GM21367 (cell line): ENCODE measurements around the gene PCNX2.
"Not testable (repeated sequence)": the region's sequence is repeated elsewhere in the genome, so short reads cannot be mapped to it uniquely, and the experiment has no call there.

ENCODE experiments used
- ATAC-seq: cut with Tn5 transposase; IDR thresholded peaks from one replicate; pipeline ENCODE4 v1.9.1; 2021; ENCODE audit not compliant: unreplicated experiment

Gene PCNX2

DNA sequence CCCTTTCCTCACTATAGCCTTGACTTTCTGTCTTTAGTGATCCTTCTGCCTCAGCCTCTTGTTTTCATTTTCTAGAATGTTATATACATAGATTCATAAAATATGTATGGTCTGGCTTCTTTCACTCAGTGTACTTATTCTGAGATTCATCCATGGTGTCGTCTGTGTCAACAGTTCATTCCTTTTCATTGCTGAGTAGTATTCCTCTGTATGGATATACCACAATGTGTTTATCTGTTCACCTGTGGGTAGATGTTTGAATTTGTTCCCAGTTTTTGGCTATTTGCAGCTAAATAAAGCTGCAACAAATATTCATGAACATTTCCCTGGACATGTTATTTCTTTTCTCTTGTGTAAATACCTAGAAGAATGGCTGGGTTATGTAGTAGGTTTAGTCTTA lies 131.8 kb downstream of the PCNX2 start:
- no peak for ATAC-seq

DNA sequence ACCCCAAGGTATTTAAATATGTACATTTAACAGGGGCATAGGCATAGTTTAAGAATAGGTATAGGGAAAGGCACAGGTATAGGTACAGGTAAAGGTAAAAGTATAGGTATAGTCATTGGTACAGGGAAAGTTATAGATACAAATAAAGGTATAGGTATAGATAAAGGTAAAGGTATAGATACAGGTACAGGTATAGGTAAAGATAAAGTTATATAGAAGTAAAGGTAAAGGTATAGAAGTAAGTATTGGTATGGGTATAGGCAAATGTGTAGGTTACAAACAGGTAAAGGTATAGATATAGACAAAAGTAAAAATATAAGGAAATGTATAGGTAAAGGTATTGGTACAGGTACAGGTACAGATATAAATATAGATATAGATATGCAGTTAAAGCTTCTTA lies 137.2 kb downstream of the PCNX2 start:
- ATAC-seq, result no peak

DNA sequence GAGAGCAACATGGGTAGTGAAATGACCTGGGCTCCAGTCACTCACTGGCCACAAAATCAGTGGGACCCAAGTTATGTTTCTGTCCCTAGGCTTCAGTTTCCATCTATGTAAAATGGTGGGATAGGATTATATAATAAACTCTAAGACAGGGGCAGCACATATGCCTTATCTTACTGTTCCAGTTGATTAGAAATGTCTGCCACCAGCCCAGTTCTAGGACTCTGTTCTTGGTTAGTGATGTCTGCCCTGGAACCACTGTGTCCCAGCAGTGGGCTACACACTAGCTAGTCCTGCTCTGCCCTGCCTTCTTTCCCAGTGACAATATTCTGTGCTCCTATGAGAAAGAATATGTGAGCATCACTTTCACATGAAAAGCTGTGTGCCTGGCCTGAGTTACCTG lies 138.3 kb downstream of the PCNX2 start:
- ATAC-seq, result no peak

DNA sequence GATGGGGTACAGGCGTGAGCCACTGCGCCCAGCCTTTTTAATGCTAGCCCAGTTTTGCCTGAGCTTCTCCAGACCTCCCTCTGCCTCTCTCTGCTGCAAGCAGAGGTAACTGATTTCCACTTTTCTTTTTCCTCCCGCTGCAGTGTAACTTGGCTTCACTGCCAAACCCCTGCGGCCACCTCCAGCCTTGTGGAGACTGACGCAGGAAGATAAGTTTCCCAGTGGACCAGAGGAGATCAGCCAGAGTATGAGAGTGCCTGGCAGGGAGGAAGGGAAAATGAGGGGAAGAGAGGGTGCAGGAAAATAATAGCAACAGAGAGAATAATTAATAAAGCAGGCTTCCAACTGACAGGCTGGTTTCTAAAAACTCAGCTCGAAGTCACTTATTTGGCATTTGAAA lies 143.7 kb downstream of the PCNX2 start:
- ATAC-seq, result no peak

DNA sequence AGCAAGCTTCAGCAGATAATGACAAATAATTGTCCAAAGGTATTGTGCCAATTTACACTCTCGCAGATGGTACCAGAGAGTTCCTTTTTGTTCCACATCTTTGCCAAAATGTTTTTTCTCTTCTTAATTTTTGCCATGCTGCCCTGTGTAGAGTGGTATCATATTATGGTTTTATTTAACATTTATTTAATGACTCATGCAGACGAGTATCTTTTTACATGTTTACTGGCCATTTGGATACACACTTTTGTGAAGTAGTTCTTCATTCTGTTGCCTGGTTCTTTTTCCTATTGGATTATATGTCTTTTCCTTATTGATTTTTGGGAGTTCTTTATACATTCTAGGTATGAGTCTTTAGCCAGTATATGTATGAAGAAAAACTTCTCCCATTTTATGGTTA lies 151.1 kb downstream of the PCNX2 start:
- ATAC-seq, result no peak

DNA sequence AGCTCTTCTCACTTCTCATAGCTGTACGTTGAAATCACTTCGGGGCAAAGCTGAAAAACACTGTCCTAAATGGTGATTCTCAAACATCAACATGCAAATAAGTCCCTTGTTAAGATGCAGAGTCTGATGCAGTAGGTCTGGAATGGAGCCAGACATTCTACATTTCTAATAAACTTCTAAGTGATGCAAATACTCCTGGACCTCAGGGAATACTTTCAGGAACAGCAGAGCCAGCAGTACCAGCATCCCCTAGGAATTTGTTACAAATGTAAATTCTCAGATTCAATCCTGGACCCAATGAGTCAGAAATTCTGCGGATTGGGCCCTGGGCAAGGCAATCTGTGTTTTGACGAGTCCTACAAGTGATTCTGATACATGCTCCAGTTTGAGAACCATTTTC lies 152.3 kb downstream of the PCNX2 start:
- no peak for ATAC-seq

DNA sequence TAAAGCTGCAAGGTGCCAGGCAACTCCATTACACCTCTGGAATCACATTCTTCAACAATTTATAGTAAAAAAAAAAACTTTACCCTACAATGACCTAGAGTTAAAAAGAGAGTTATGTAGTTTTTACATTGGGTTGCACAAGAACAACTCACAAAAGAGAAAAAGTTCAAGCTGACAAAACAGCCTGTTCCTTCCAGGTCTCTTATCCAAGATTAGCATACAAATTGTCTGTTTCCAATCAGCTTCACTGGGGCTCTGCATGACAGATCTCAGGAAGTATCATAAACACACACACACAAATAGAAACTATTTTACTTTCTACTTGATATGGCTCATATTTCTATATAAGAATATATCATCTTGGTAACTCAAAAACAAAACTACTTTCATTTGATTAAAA lies 154.6 kb downstream of the PCNX2 start:
- no peak for ATAC-seq

DNA sequence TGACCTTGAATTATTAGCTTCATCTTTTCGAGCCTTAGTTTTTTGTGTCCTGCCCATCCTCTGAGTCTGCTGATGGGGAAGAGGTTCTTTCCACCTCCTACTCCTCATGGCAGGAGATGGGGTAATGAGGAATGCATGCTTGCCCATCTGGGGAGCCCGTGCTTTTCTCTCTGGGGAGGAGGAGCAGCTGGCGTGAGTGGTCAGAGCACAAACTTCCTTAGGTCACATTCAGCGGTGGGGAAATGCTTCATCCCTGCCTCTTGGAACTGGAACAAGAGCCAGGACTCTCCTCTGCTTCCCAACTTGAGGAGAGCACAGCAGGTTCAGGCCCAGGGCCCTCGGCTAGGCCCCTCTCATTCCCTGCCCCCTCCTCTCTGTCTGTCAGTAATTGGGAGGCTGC lies 155.0 kb downstream of the PCNX2 start:
- no peak for ATAC-seq

DNA sequence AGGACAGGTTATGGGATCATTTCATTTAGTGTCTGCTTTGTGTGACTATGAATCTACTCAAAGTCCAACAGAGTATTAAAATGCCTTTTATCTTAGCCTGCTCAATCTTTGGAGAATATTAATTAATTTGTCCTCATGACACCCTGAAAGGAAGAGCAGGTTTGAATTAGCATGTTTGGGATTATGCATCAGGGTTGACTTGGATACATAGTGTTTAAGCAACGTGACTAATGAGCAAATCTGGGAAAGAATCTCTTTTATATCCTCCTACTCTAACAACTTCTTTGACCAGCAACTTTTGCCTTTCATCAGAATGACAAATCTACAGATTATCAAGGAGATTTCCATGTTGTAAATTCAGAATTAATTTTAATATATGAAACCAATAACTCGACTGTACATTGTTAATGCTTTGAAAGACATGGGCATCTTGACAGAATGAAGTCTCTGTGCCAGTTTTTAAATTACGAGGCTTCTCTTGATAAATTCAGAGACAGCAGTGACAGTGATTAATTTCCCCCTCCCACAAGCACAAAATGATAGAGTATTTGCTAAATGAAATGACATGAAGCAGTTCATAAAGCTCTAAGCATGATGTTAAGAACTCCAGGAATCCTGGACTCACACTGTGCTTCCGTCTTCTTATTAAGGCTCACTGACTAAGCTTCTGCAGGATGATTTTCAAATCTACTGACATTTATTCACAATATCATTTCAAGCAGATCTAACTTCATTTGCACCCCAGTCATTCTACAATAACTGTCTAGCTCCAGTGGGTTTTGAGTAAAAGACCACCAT lies 156.5 kb downstream of the PCNX2 start:
- ATAC-seq, result no peak

DNA sequence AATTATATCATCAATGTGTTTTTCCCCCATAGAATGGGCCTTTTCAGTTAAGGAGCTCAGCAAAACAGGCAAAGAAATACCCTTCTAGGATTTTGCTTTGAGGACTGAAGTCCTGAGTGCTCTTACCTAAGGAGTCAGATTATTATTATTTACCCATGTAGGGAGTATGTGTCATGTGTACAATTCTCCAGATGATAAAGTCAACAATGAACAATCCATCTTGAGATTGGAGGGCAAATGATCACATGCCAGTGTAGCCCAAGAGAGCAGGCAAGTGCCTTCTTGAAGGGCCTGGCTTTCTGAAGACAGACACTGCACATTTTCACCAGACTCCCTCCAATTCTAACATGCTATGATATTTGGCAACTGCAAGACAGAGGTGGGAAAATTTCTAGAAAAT lies 159.7 kb downstream of the PCNX2 start:
- no peak for ATAC-seq

DNA sequence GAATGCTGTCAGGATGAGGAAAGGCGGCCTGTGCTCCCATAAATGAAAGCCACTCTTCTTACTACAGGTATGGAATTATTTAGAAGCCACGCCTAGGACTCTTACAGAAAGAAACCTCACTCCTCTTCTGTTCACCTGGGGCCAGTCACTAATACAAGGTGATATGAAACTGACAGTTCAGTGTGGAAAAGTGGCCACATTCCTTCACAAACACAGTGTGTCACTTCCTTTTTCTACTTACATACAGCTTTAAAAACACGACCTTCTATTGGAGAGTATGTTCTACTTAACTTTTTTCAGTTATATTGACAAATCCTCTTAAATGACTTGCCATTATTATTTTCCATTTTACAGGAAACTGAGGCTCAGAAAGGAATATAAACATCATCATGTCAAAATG lies 163.1 kb downstream of the PCNX2 start:
- no peak for ATAC-seq

DNA sequence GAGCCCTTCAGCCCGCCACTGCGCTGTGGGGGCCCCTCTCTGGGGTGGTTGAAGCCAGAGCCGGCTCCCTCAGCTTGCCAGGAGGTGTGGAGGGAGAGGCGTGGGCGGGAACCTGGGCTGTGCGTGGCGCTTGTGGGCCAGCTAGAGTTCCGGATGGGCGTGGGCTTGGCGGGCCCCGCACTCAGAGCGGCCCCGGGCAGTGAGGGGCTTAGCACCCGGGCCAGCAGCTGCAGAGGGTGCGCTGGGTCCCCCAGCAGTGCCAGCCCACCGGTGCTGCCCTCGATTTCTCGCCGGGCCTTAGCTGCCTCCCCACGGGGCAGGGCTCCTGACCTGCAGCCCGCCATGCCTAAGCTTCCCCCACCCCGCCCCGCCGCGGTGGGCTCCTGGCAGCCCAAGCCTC lies 166.5 kb downstream of the PCNX2 start:
- ATAC-seq, result not testable (repeated sequence)

DNA sequence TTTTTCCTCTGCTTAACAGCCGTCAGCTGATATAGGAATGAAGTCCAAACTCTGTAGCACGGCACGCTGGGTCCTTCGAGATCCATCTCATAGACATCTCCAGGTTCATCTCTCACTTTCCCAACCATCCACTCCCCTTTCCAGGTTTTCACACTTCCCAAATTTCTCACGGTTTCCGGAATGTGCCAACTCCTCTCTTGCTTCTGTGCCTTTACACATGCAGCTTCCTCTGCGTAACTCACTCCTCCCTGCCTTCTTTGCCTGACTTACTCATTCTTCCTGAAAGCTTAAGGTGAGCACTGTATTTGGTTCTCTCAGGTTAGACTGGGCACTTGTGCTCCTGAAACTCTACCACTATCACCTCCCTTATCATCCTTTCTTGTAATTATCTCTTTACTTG lies 168.4 kb downstream of the PCNX2 start:
- no peak for ATAC-seq

DNA sequence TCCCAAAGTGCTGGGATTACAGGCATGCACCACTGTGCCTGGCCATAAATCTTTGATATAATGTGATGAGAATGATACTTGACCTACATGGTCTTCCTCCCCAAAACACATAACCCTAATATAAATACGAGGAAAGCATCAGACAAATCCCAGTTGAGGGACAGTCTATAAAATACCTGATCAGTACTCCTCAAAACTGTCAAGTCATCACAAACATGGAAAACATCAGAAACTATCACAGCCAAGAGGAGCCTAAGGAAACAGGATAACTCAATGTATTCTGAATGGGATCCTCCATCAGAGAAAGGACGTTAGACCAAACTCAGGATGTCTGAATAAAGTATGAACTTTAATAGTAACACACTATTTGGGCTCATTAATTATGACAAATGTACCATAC lies 172.7 kb downstream of the PCNX2 start:
- no peak for ATAC-seq

DNA sequence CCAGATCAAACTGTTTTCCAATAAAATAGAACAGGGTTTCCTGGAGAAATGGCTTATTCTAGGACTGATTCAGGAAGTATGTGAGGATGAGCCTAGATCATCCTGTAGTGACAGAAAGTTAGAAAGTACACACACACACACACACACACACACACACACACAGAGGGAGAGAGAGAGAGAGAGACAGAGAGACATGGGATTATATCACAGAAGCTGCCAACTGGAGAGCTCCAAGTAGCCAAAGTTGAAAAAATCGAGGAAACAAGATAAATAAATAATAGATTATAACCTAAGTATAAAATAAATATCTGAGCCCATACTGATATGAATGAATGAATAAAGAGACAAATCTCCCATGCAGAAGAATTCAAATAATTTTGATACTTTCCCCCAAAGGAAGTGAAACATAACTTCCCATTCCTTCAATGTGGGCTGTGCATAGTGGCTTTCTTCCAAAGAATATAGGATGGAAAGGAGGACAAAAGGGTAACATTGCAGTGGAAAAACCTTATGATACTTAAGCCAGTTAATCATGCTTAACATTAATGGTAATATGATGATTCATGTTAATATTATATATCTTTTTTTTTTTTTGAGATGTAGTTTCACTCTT lies 173.5 kb downstream of the PCNX2 start:
- no peak for ATAC-seq

DNA sequence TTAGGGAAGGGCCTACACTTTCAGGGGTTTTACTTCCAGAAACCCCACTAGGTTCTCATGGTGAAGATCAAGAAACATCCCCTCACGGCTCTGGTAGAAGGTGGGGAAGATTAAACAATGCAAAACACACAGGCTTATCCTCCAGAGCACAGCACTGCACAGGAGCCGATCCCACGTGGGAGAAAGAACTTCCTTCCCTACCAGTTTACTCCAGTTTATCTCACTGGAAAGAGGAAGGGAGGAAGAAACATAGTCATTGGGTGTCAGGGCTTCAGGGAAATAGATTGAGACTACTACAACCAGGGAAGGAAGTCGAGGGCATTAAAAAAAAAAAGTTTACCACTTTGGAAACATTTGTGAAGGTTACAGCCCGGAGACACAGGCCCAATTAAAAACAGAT lies 180.7 kb downstream of the PCNX2 start:
- ATAC-seq, result no peak

DNA sequence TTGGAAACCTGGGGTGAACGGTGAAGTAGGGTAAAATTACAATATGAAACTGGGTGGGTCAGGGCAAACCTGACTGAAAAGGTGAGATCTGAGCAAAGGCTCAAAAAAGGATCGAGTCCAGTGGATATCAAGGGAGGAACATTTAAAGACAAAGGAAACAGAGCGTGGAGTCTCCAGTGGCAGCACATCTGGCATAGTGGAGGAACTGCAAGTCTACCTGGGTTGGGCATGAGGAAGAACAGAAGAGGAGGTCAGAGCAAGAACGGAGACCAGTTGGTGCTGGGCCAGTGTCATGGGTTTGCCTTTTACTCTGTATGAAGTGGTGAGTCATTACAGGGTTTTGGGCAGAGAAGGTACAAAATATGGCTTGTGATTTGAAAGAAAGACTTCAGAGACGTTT lies 181.4 kb downstream of the PCNX2 start:
- no peak for ATAC-seq

DNA sequence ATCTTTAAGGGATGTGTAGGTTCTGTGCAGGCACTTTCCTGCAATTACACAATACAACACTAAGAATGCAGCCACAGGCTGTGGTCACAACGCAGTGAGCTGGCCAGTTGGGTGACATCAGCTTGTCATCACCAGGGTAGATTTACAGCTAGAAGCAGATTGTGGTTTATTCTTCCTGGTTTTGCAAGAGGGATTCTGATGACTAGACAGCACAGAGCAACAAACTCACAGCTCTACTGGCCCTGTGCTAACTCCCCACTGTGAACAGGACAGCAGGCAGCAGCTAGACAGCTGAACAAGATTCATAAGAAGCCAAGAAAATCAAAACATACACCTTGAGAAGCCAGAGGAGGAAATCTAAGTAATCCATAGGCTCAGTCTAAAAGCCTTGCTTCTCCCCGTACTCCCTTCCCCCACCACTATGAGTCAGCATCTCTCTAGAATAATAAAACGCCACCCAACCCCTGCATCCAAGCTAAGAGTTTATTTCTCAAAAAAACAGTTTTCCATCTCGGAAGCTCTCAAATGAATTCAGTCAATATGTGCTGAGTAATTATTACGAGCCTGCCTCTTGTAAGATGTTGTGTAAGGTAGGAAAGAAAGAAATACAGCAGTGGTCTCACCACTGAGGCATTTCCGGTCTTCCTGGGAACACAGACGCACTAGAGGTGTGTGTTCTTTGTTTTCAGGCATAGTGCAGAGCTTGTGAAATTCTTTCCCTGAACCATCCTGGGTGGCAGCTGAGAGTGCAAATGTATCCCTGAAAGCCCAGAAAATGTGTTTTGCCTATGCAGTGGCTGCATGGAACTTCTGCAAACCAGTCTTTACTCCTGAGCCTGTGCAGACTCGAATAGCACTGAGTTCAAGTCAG lies 182.3 kb downstream of the PCNX2 start:
- ATAC-seq, result peak; percentile 82

DNA sequence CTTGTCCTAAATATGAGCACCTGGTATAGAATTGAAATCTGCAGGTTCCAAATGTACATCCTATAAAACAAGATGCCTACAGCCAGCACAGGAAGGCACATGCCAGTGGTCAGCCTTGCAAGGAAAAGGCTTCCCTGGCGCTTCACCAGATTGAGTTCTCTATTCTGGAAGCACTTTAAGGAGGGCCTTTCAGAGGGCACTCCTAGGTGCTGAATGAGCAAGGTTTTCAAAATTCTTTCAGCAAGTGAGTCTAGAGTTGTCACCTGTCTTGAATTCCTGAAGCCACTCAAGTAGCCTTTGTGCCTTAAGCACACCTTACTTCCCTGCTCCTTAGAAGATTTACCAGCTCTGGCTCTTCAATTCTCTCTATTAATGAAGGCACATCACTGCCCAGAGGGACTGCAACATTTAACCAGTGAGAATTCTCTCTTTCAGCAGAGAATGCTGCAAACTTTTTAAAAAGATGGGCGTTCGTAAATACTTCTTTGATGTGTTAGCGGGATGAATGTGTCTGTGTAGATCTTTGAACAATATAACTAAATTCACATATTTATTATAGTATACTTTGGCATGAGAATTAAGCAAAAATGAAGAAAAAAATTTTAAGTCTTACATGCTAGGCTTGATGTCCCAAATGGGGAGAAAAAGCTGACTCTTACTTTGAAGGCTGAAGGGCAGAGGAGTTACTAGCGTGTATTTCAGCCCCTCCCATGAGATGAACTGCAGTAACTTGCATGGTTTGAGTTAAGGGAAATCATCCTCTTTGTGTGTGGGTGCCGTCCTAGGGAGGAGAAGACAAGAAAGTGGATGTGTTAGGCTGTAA lies 183.1 kb downstream of the PCNX2 start:
- no peak for ATAC-seq

DNA sequence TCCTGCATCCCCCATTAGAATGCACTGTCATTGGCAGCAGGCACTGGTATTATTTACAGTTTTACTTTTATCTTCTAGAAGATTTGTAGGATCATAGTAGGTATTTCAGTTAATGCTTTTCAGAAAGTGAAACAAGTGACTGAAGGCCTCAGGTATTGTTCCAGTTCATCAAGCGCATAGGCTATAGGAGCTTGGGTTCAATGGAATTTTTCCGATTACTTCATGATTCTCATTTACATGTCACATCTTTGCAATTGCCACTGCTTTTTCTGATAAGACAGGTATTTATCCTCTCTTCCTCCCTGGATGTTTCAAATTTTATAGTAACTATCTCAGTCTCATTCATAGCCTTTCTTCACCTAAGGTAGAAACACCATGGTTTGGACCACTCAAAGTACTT lies 183.8 kb downstream of the PCNX2 start:
- ATAC-seq, result no peak

DNA sequence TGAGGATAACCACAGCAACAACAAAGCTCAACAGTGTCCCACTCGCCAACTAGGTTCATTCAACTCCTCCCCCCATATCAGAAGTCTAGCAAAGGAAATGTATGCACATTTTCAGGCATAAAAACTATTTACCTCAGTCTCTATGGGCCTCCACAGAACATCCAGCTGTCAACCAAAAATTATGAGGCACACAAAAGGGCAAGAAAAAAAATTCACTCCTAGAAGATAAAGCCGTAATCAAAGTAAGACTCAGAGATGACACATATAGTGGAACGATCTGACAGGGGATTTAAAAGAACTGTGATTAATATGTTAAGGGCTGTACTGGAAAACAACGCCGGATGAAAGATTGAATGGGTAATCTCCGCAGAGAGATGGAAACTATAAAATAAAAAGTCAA lies 186.4 kb downstream of the PCNX2 start:
- ATAC-seq, result no peak
